ENCODE data around the gene UBN1. TPM values are rescaled to one million over a fixed set of nuclear protein-coding genes. Genes with fewer than 3 reads are reported as not detected.
A peak's percentile ranks its signal among the peaks of the same experiment; 100 is the strongest.

Gene UBN1
- total RNA-seq, 1 donor from 2014 or later: 26.6 TPM

GRCh38 chr16:4814046-4814445, 33.2 kb upstream of the UBN1 start:
- no peak for DNase-seq (ENCODE audit: low read depth, low spot score)

GRCh38 chr16:4814542-4815173, 32.6 kb upstream of the UBN1 start:
- no peak for DNase-seq (ENCODE audit: low read depth, low spot score)

GRCh38 chr16:4820652-4821051, 26.6 kb upstream of the UBN1 start:
- no peak for DNase-seq (ENCODE audit: low read depth, low spot score)

GRCh38 chr16:4825196-4825595, 22.1 kb upstream of the UBN1 start:
- DNase-seq (ENCODE audit: low read depth, low spot score): no peak

- DNase-seq (ENCODE audit: low read depth, low spot score): no peak
Measured at GRCh38 chr16:4826526-4826925, 20.8 kb upstream of the UBN1 start.

GRCh38 chr16:4826980-4827379, 20.3 kb upstream of the UBN1 start:
- DNase-seq (ENCODE audit: low read depth, low spot score): no peak

GRCh38 chr16:4828567-4829321, 18.5 kb upstream of the UBN1 start:
- no peak for DNase-seq (ENCODE audit: low read depth, low spot score)

GRCh38 chr16:4830408-4830807, 16.9 kb upstream of the UBN1 start:
- DNase-seq (ENCODE audit: low read depth, low spot score): no peak

- DNase-seq (ENCODE audit: low read depth, low spot score): no peak
Measured at GRCh38 chr16:4831616-4832015, 15.7 kb upstream of the UBN1 start.

GRCh38 chr16:4832698-4833343, 14.5 kb upstream of the UBN1 start:
- no peak for DNase-seq (ENCODE audit: low read depth, low spot score)

- DNase-seq (ENCODE audit: low read depth, low spot score): no peak
Measured at GRCh38 chr16:4833584-4833983, 13.7 kb upstream of the UBN1 start.

GRCh38 chr16:4836727-4837126, 10.6 kb upstream of the UBN1 start:
- DNase-seq (ENCODE audit: low read depth, low spot score): no peak

GRCh38 chr16:4837733-4838501, 9.4 kb upstream of the UBN1 start:
- no peak for DNase-seq (ENCODE audit: low read depth, low spot score)

- no peak for DNase-seq (ENCODE audit: low read depth, low spot score)
Measured at GRCh38 chr16:4839942-4840341, 7.3 kb upstream of the UBN1 start.

- no peak for DNase-seq (ENCODE audit: low read depth, low spot score)
Measured at GRCh38 chr16:4840984-4841383, 6.3 kb upstream of the UBN1 start.

GRCh38 chr16:4846503-4846900, 779 bp upstream of the UBN1 start:
- DNase-seq (ENCODE audit: low read depth, low spot score): peak; percentile 26

- peak; percentile 45 for DNase-seq (ENCODE audit: low read depth, low spot score)
Measured at GRCh38 chr16:4847774-4848587, 700 bp downstream of the UBN1 start.

GRCh38 chr16:4850211-4850610, 2.9 kb downstream of the UBN1 start:
- DNase-seq (ENCODE audit: low read depth, low spot score): no peak

- peak; percentile 27 for DNase-seq (ENCODE audit: low read depth, low spot score)
Measured at GRCh38 chr16:4852221-4852872, 5.1 kb downstream of the UBN1 start.

GRCh38 chr16:4855371-4855770, 8.1 kb downstream of the UBN1 start:
- no peak for DNase-seq (ENCODE audit: low read depth, low spot score)

- DNase-seq (ENCODE audit: low read depth, low spot score): no peak
Measured at GRCh38 chr16:4855804-4856203, 8.5 kb downstream of the UBN1 start.

Measured in pulmonary artery endothelial cell (primary cell).